ENCODE results near the gene PEX12. TPM values are rescaled to one million over a fixed set of nuclear protein-coding genes. Genes with fewer than 3 reads are reported as not detected.

Gene PEX12
- total RNA-seq, 1 experiment from 2014 or later, result 5.8 TPM

GRCh38 chr17:35543856-35544255 lies 34.5 kb downstream of the PEX12 start:
- Histone ChIP-seq H3K27me3 (ENCODE audit: insufficient read depth, low read depth) (peaks cover 23% of the 10 kb centered on the region), H3K4me1 (replicated peaks; ENCODE audit: insufficient read depth) (no peaks in the 10 kb centered on the region), H3K9me2 (ENCODE audit: insufficient read depth) (no peaks in the 10 kb centered on the region), H3K4me3 (no peak overlapping the region), H3K9me3 (ENCODE audit: insufficient read depth, low read depth) (no peaks in the 10 kb centered on the region), H3K79me2 (ENCODE audit: low read depth) (no peaks in the 10 kb centered on the region), H3K4me2 (no peak overlapping the region), H3F3A (ENCODE audit: insufficient read depth, low read depth) (no peaks in the 10 kb centered on the region), H3K27ac (no peak overlapping the region), H4K20me1 (ENCODE audit: insufficient read depth) (no peaks in the 10 kb centered on the region), H2AFZ (no peak overlapping the region), H3K36me3 (ENCODE audit: low read depth) (no peaks in the 10 kb centered on the region)
- DNase-seq, result no peak
- TF ChIP-seq CTCF (conservative IDR thresholded peaks at IDR 0.05) (no peak), EZH2 (IDR thresholded peaks at IDR 0.05; ENCODE audit: low read depth) (no peak)
- intact Hi-C loops (cut with micrococcal nuclease; ENCODE audit: unreplicated experiment), result no loop called here
- ChIA-PET CTCF (no interaction called here), POLR2A (ENCODE audit: unreplicated experiment) (interaction anchor here (0.6 kb wide), 1 partner anchor 650 kb away, joined by 4 read pairs; no protein-coding TSS in a partner anchor)
- BruUV-seq (replicated peaks), result no TSS peak

GRCh38 chr17:35542990-35543389 lies 35.4 kb downstream of the PEX12 start:
- Histone ChIP-seq H3K79me2 (ENCODE audit: low read depth) (no peaks in the 10 kb centered on the region), H3K4me2 (no peak overlapping the region), H3K36me3 (ENCODE audit: low read depth) (no peaks in the 10 kb centered on the region), H3F3A (ENCODE audit: insufficient read depth, low read depth) (no peaks in the 10 kb centered on the region), H4K20me1 (ENCODE audit: insufficient read depth) (no peaks in the 10 kb centered on the region), H3K27ac (no peak overlapping the region), H3K4me1 (replicated peaks; ENCODE audit: insufficient read depth) (no peaks in the 10 kb centered on the region), H3K27me3 (ENCODE audit: insufficient read depth, low read depth) (peaks cover 14% of the 10 kb centered on the region), H3K9me2 (ENCODE audit: insufficient read depth) (no peaks in the 10 kb centered on the region), H3K4me3 (no peak overlapping the region), H2AFZ (no peak overlapping the region), H3K9me3 (ENCODE audit: insufficient read depth, low read depth) (no peaks in the 10 kb centered on the region)
- intact Hi-C loops (cut with micrococcal nuclease; ENCODE audit: unreplicated experiment), result no loop called here
- no peak for DNase-seq
- CTCF ChIA-PET, result no interaction called here
- no peak for TF ChIP-seq EZH2 (IDR thresholded peaks at IDR 0.05; ENCODE audit: low read depth)
- no peak for TF ChIP-seq CTCF (conservative IDR thresholded peaks at IDR 0.05)
- POLR2A ChIA-PET (ENCODE audit: unreplicated experiment), result interaction anchor here (0.7 kb wide), 1 partner anchor 162 kb away, joined by 6 read pairs; no protein-coding TSS in a partner anchor
- no TSS peak for BruUV-seq (replicated peaks)

GRCh38 chr17:35541434-35541833 lies 36.9 kb downstream of the PEX12 start:
- POLR2A ChIA-PET (ENCODE audit: unreplicated experiment), result interaction anchor here (0.7 kb wide), 1 partner anchor 478 kb away, joined by 4 read pairs; the partner anchor contains the start of gene RFFL
- no peaks in the 10 kb centered on the region for H4K20me1 ChIP-seq (ENCODE audit: insufficient read depth)
- TF ChIP-seq CTCF (conservative IDR thresholded peaks at IDR 0.05), result no peak
- no peak for TF ChIP-seq EZH2 (IDR thresholded peaks at IDR 0.05; ENCODE audit: low read depth)
- CTCF ChIA-PET, result no interaction called here
- H3K79me2 ChIP-seq (ENCODE audit: low read depth), result no peaks in the 10 kb centered on the region
- H3K4me1 ChIP-seq (replicated peaks; ENCODE audit: insufficient read depth), result no peaks in the 10 kb centered on the region
- H2AFZ ChIP-seq, result no peak overlapping the region; the same call in 1 of the 2 replicates
- no peak overlapping the region for H3K27ac ChIP-seq
- H3K4me3 ChIP-seq, result no peak overlapping the region; the same call in 1 of the 2 replicates
- H3K36me3 ChIP-seq (ENCODE audit: low read depth), result no peaks in the 10 kb centered on the region
- no peaks in the 10 kb centered on the region for H3K9me2 ChIP-seq (ENCODE audit: insufficient read depth)
- H3F3A ChIP-seq (ENCODE audit: insufficient read depth, low read depth), result no peaks in the 10 kb centered on the region
- peaks cover 7% of the 10 kb centered on the region for H3K27me3 ChIP-seq (ENCODE audit: insufficient read depth, low read depth)
- no TSS peak for BruUV-seq (replicated peaks)
- H3K9me3 ChIP-seq (ENCODE audit: insufficient read depth, low read depth), result no peaks in the 10 kb centered on the region
- DNase-seq, result no peak
- intact Hi-C loops (cut with micrococcal nuclease; ENCODE audit: unreplicated experiment), result no loop called here
- H3K4me2 ChIP-seq, result peak overlapping the region; percentile 64; the same call in 1 of the 2 replicates

Data from PC-9 (cell line).